ENCODE data around the gene FOLR1.

Gene FOLR1

DNA sequence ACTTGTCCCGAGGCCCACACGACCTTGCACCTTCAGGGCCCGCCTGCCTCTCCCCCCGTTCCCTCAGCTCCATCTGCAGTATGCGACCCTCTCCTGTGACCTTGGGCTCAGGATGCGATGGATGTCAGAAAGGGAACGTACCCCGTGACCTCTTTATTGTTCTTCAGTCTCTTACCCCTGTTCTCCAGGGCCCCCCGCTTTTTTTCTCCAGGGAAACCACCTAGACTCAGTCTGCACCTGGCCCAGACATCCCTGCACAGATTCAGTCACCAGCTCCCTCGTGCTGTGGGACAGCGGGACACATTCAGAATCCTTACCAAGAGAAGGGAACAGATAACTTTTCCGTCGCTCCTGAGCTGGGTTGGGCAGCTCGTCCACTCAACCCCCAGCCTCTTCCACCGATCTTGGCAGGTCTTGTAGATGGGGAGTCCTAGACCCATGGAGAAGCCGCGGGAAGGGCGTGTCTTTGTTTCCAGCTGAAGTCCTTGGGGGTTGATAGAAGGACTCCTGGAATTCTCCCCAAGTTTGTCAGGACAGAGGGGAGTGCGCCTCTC lies 53.4 kb downstream of the FOLR1 start:
- Histone ChIP-seq H3K9ac (ENCODE audit: low read length) (no peak overlapping the region), H3K4me1 (ENCODE audit: control insufficient read depth, insufficient read depth, low read length) (peaks cover 2% of the 10 kb centered on the region), H3K9me3 (ENCODE audit: control insufficient read depth, low read length) (peaks cover 10% of the 10 kb centered on the region), H3K36me3 (ENCODE audit: control insufficient read depth, insufficient read depth, low read length, severe bottlenecking) (no peaks in the 10 kb centered on the region), H3K4me3 (ENCODE audit: low read length) (no peak overlapping the region), H3K27me3 (replicated peaks; ENCODE audit: control insufficient read depth, insufficient read depth, low read length) (peaks cover 69% of the 10 kb centered on the region)
- no peak for DNase-seq (ENCODE audit: low read depth)

Data from adipocyte (in vitro differentiated cells).